OCI-LY1 (cell line): ENCODE results near the gene CHRD.

Experiments
- H2AFZ ChIP-seq: fragments of 200-600 bp; sonication (generic), shearing (Covaris generic); 2 replicates; pipeline ENCODE4 v1.6.0; 2014; ENCODE audit warnings: antibody characterized with exemption, mild to moderate bottlenecking, low read length
- H3F3A ChIP-seq: fragments of 200-600 bp; sonication (generic), shearing (Covaris generic); 2 replicates; pipeline ENCODE4 v1.6.0; 2014; ENCODE audit warnings: mild to moderate bottlenecking, antibody characterized with exemption, low read length, moderate library complexity; ENCODE audit not compliant: insufficient read depth
- H3K27ac ChIP-seq: fragments of 200-600 bp; sonication (generic); 2 replicates; pipeline ENCODE4 v1.5.1; 2014; ENCODE audit warnings: low read length, mixed run types, mild to moderate bottlenecking, low read depth; ENCODE audit not compliant: poor library complexity, severe bottlenecking
- H3K27me3 ChIP-seq: fragments of 200-600 bp; sonication (generic); 2 replicates; pipeline ENCODE4 v1.6.0; 2014; ENCODE audit warnings: antibody characterized with exemption, mild to moderate bottlenecking, low read length, moderate library complexity; ENCODE audit not compliant: insufficient read depth
- H3K36me3 ChIP-seq: fragments of 200-600 bp; sonication (generic); 2 replicates; pipeline ENCODE4 v1.6.1; 2014; ENCODE audit warnings: mild to moderate bottlenecking, antibody characterized with exemption, low read length, moderate library complexity, mixed read lengths; ENCODE audit not compliant: insufficient read depth
- H3K4me1 ChIP-seq: fragments of 200-600 bp; sonication (generic); 2 replicates; pipeline ENCODE4 v1.5.1; 2014; ENCODE audit warnings: mild to moderate bottlenecking, low read length, moderate library complexity; ENCODE audit not compliant: insufficient read depth, severe bottlenecking
- H3K4me2 ChIP-seq: fragments of 200-600 bp; sonication (generic), shearing (Covaris generic); 2 replicates; pipeline ENCODE4 v1.6.1; 2014; ENCODE audit warnings: low read length
- H3K4me3 ChIP-seq: fragments of 200-600 bp; sonication (generic); 2 replicates; pipeline ENCODE4 v1.5.1; 2014; ENCODE audit warnings: low read length, low read depth, mild to moderate bottlenecking, mixed read lengths; ENCODE audit not compliant: poor library complexity, severe bottlenecking
- H3K79me2 ChIP-seq: fragments of 200-600 bp; shearing (Covaris generic); 2 replicates; pipeline ENCODE4 v1.6.1; 2016; ENCODE audit warnings: mixed run types, low read length, mixed read lengths; ENCODE audit not compliant: insufficient read depth
- H3K9ac ChIP-seq: fragments of 200-600 bp; sonication (generic), shearing (Covaris generic); 2 replicates; pipeline ENCODE4 v1.6.1; 2014; ENCODE audit warnings: mild to moderate bottlenecking, low read length, mixed read lengths
- H3K9me2 ChIP-seq: fragments of 200-600 bp; sonication (generic), shearing (Covaris generic); 2 replicates; pipeline ENCODE4 v1.6.1; 2014; ENCODE audit warnings: low read depth, mild to moderate bottlenecking, low read length, mixed read lengths
- H3K9me3 ChIP-seq: fragments of 200-600 bp; shearing (Covaris generic); 2 replicates; pipeline ENCODE4 v1.6.1; 2014; ENCODE audit warnings: low read length, mixed read lengths
- H4K20me1 ChIP-seq: fragments of 200-600 bp; sonication (generic), shearing (Covaris generic); 2 replicates; pipeline ENCODE4 v1.6.0; 2016; ENCODE audit warnings: mild to moderate bottlenecking, low read length; ENCODE audit not compliant: insufficient read depth
- CTCF ChIP-seq: fragments of 200-600 bp; sonication (generic), shearing (Covaris generic); IDR thresholded peaks from 2 replicates; pipeline ENCODE4 v1.5.1; 2017; ENCODE audit warnings: mild to moderate bottlenecking, antibody characterized with exemption, low read length, moderate library complexity, mixed read lengths
- EZH2 ChIP-seq: fragments of 200-600 bp; sonication (generic), shearing (Covaris generic); IDR thresholded peaks from 2 replicates; pipeline ENCODE4 v1.8.0; 2017; ENCODE audit warnings: borderline replicate concordance, mixed run types, mild to moderate bottlenecking, antibody characterized with exemption, low read length, moderate library complexity, mixed read lengths

The CHRD gene

GRCh38 chr3:184362668-184363546 is 16.9 kb upstream of the CHRD start:
- Histone ChIP-seq H3K9ac (peak overlapping the region; percentile 87), H3K79me2 (no peaks in the 10 kb centered on the region), H3K9me2 (no peaks in the 10 kb centered on the region), H3F3A (no peaks in the 10 kb centered on the region), H3K27me3 (peaks cover 3% of the 10 kb centered on the region; the same call in 1 of the 2 replicates), H2AFZ (no peak overlapping the region), H3K4me3 (peak overlapping the region; percentile 84), H3K9me3 (no peaks in the 10 kb centered on the region), H3K4me2 (peak overlapping the region; percentile 83), H3K36me3 (peaks cover 28% of the 10 kb centered on the region), H3K4me1 (peaks cover 19% of the 10 kb centered on the region), H4K20me1 (no peaks in the 10 kb centered on the region), H3K27ac (peak overlapping the region; percentile 41)
- peak; percentile 83 for TF ChIP-seq CTCF
- TF ChIP-seq EZH2 = no peak

- no peaks in the 10 kb centered on the region for H3F3A ChIP-seq
- no peaks in the 10 kb centered on the region for H3K79me2 ChIP-seq
- H3K4me1 ChIP-seq = peaks cover 13% of the 10 kb centered on the region
- H3K9me3 ChIP-seq = no peaks in the 10 kb centered on the region
- H4K20me1 ChIP-seq = no peaks in the 10 kb centered on the region
- no peak overlapping the region for H3K9ac ChIP-seq
- no peak overlapping the region for H3K4me3 ChIP-seq
- H3K27me3 ChIP-seq = no peaks in the 10 kb centered on the region
- TF ChIP-seq CTCF = no peak
- TF ChIP-seq EZH2 = no peak
- no peak overlapping the region for H3K27ac ChIP-seq
- H3K9me2 ChIP-seq = no peaks in the 10 kb centered on the region
- no peak overlapping the region for H3K4me2 ChIP-seq
- no peak overlapping the region for H2AFZ ChIP-seq
- H3K36me3 ChIP-seq = peaks cover 46% of the 10 kb centered on the region
These were observed 13.1 kb upstream of the CHRD start for GRCh38 chr3:184366619-184367289.

GRCh38 chr3:184368116-184368515 is 11.7 kb upstream of the CHRD start:
- Histone ChIP-seq H3K79me2 (no peaks in the 10 kb centered on the region), H3K27ac (no peak overlapping the region), H2AFZ (no peak overlapping the region), H3F3A (no peaks in the 10 kb centered on the region), H3K4me3 (no peak overlapping the region), H3K27me3 (no peaks in the 10 kb centered on the region), H4K20me1 (no peaks in the 10 kb centered on the region), H3K4me1 (peaks cover 13% of the 10 kb centered on the region), H3K4me2 (no peak overlapping the region), H3K9ac (no peak overlapping the region), H3K36me3 (peaks cover 46% of the 10 kb centered on the region), H3K9me3 (no peaks in the 10 kb centered on the region), H3K9me2 (no peaks in the 10 kb centered on the region)
- TF ChIP-seq EZH2 (no peak), CTCF (no peak)
